ENCODE results near the gene JARID2.

DNA sequence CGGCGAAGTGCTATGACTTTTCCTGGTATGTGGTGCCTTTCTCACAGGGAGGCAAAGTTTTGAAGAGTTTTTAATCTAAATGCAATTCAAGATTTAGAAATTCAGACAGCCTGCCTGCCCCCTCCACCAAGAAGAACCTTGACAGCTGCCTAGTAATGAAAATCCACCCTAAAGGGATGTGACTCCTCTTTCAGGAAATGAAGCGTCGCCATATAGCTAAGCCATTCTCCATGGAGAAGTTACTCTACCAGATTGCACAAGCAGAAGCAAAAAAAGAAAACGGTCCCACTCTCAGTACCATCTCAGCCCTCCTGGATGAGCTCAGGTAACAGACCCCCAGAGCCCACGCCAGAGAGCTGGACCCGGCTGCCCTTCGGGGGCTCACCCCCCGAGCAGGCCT, 266.9 kb downstream of the JARID2 start:
- TF ChIP-seq, protein P1, sequence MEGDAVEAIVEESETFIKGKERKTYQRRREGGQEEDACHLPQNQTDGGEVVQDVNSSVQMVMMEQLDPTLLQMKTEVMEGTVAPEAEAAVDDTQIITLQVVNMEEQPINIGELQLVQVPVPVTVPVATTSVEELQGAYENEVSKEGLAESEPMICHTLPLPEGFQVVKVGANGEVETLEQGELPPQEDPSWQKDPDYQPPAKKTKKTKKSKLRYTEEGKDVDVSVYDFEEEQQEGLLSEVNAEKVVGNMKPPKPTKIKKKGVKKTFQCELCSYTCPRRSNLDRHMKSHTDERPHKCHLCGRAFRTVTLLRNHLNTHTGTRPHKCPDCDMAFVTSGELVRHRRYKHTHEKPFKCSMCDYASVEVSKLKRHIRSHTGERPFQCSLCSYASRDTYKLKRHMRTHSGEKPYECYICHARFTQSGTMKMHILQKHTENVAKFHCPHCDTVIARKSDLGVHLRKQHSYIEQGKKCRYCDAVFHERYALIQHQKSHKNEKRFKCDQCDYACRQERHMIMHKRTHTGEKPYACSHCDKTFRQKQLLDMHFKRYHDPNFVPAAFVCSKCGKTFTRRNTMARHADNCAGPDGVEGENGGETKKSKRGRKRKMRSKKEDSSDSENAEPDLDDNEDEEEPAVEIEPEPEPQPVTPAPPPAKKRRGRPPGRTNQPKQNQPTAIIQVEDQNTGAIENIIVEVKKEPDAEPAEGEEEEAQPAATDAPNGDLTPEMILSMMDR (IDR thresholded peaks at IDR 0.05; ENCODE audit: low read length), result no peak
- TF ChIP-seq EZH2 (optimal IDR thresholded peaks at IDR 0.05; ENCODE audit: low read depth, low read length), result no peak
